HEK293 (cell line): ENCODE results near the gene APBB2.
A peak's percentile ranks its signal among the peaks of the same experiment; 100 is the strongest.

Experiments used
- GLI2 ChIP-seq: fragments of 450-650 bp; formaldehyde crosslinking; IDR thresholded peaks from 2 replicates; pipeline ENCODE4; 2017; ENCODE audit warnings: missing biosample characterization, missing genetic modification characterization, low read depth, borderline replicate concordance
- HOXD13 ChIP-seq: sonication (generic); formaldehyde crosslinking; IDR thresholded peaks from 2 replicates; pipeline ENCODE4 v1.8.0; 2022; ENCODE audit warnings: missing genetic modification reagents, borderline replicate concordance
- KLF8 ChIP-seq: fragments of 450-650 bp; formaldehyde crosslinking; IDR thresholded peaks from 2 replicates; pipeline ENCODE4 v1.5.1; 2016; ENCODE audit warnings: missing biosample characterization, missing genetic modification characterization
- OSR2 ChIP-seq: fragments of 450-650 bp; formaldehyde crosslinking; IDR thresholded peaks from 2 replicates; pipeline ENCODE4 v1.5.1; 2016; ENCODE audit warnings: missing biosample characterization, missing genetic modification characterization
- PATZ1 ChIP-seq: fragments of 450-650 bp; formaldehyde crosslinking; IDR thresholded peaks from 2 replicates; pipeline ENCODE4 v1.5.1; 2016; ENCODE audit warnings: missing biosample characterization, missing genetic modification characterization
- PRDM10 ChIP-seq: fragments of 450-650 bp; formaldehyde crosslinking; IDR thresholded peaks from 2 replicates; pipeline ENCODE4 v1.5.1; 2016; ENCODE audit warnings: missing biosample characterization, missing genetic modification characterization
- REPIN1 ChIP-seq: fragments of 450-650 bp; formaldehyde crosslinking; IDR thresholded peaks from 2 replicates; pipeline ENCODE4 v1.5.1; 2017; ENCODE audit warnings: missing biosample characterization, missing genetic modification characterization, low read depth
- SP3 ChIP-seq: fragments of 450-650 bp; formaldehyde crosslinking; IDR thresholded peaks from 2 replicates; pipeline ENCODE4 v1.5.1; 2016; ENCODE audit warnings: missing biosample characterization, missing genetic modification characterization
- ZBTB20 ChIP-seq: fragments of 450-650 bp; formaldehyde crosslinking; IDR thresholded peaks from 2 replicates; pipeline ENCODE4 v1.5.1; 2016; ENCODE audit warnings: missing biosample characterization, missing genetic modification characterization
- ZBTB21 ChIP-seq: fragments of 450-650 bp; formaldehyde crosslinking; IDR thresholded peaks from 2 replicates; pipeline ENCODE4 v1.5.1; 2017; ENCODE audit warnings: missing biosample characterization, missing genetic modification characterization
- ZIC2 ChIP-seq: fragments of 450-650 bp; formaldehyde crosslinking; IDR thresholded peaks from 2 replicates; pipeline ENCODE4 v1.5.1; 2016; ENCODE audit warnings: missing biosample characterization, missing genetic modification characterization
- ZNF10 ChIP-seq: fragments of 450-650 bp; formaldehyde crosslinking; IDR thresholded peaks from 2 replicates; pipeline ENCODE4 v1.5.1; 2017; ENCODE audit warnings: missing biosample characterization, missing genetic modification characterization
- ZNF140 ChIP-seq: fragments of 450-650 bp; formaldehyde crosslinking; IDR thresholded peaks from 2 replicates; pipeline ENCODE4 v1.5.1; 2016; ENCODE audit warnings: missing biosample characterization, missing genetic modification characterization
- ZNF2 ChIP-seq: fragments of 450-650 bp; formaldehyde crosslinking; IDR thresholded peaks from 2 replicates; pipeline ENCODE4 v1.5.1; 2016; ENCODE audit warnings: missing biosample characterization, missing genetic modification characterization
- ZNF223 ChIP-seq: fragments of 450-650 bp; formaldehyde crosslinking; IDR thresholded peaks from 2 replicates; pipeline ENCODE4 v1.5.1; 2016; ENCODE audit warnings: missing biosample characterization, missing genetic modification characterization
- ZNF341 ChIP-seq: fragments of 450-650 bp; formaldehyde crosslinking; IDR thresholded peaks from 2 replicates; pipeline ENCODE4; 2016; ENCODE audit warnings: low read depth, missing biosample characterization, missing genetic modification characterization
- ZNF416 ChIP-seq: fragments of 450-650 bp; formaldehyde crosslinking; IDR thresholded peaks from 2 replicates; pipeline ENCODE4 v1.5.1; 2016; ENCODE audit warnings: missing biosample characterization, missing genetic modification characterization
- ZNF501 ChIP-seq: fragments of 450-650 bp; formaldehyde crosslinking; IDR thresholded peaks from 2 replicates; pipeline ENCODE4 v1.5.1; 2016; ENCODE audit warnings: missing biosample characterization, missing genetic modification characterization
- ZNF518A ChIP-seq: fragments of 450-650 bp; formaldehyde crosslinking; conservative IDR thresholded peaks from 2 replicates; pipeline ENCODE4 v1.5.1; 2016; ENCODE audit warnings: low read depth, missing biosample characterization, missing genetic modification characterization
- ZNF561 ChIP-seq: fragments of 450-650 bp; IDR thresholded peaks from 2 replicates; pipeline ENCODE4 v1.5.1; 2018; ENCODE audit warnings: missing biosample characterization, missing genetic modification characterization, borderline replicate concordance
- ZNF626 ChIP-seq: fragments of 450-650 bp; sonication (Bioruptor Pico); formaldehyde crosslinking; IDR thresholded peaks from 2 replicates; pipeline ENCODE4 v1.5.1; 2018; ENCODE audit warnings: missing biosample characterization, missing genetic modification characterization, inconsistent platforms
- ZNF660 ChIP-seq: fragments of 450-650 bp; IDR thresholded peaks from 2 replicates; pipeline ENCODE4 v1.5.1; 2018; ENCODE audit warnings: missing biosample characterization, mild to moderate bottlenecking, missing genetic modification characterization
- ZNF747 ChIP-seq: fragments of 450-650 bp; formaldehyde crosslinking; IDR thresholded peaks from 2 replicates; pipeline ENCODE4 v1.5.1; 2016; ENCODE audit warnings: missing biosample characterization, missing genetic modification characterization
- ZXDB ChIP-seq: fragments of 450-650 bp; formaldehyde crosslinking; IDR thresholded peaks from 2 replicates; pipeline ENCODE4 v1.5.1; 2016; ENCODE audit warnings: missing biosample characterization, missing genetic modification characterization
- TF ChIP-seq, protein P1 (sequence below): fragments of 450-650 bp; formaldehyde crosslinking; optimal IDR thresholded peaks from 2 replicates; pipeline ENCODE3; 2016; ENCODE audit warnings: missing biosample characterization, mild to moderate bottlenecking, missing genetic modification characterization
- TF ChIP-seq, protein P2 (sequence below): fragments of 450-650 bp; formaldehyde crosslinking; IDR thresholded peaks from 2 replicates; pipeline ENCODE4 v1.5.1; 2016; ENCODE audit warnings: missing biosample characterization, missing genetic modification characterization

Gene APBB2

GRCh38 chr4:41216294-41217019 lies 2.1 kb upstream of the APBB2 start (continued):
- TF ChIP-seq, protein P1, sequence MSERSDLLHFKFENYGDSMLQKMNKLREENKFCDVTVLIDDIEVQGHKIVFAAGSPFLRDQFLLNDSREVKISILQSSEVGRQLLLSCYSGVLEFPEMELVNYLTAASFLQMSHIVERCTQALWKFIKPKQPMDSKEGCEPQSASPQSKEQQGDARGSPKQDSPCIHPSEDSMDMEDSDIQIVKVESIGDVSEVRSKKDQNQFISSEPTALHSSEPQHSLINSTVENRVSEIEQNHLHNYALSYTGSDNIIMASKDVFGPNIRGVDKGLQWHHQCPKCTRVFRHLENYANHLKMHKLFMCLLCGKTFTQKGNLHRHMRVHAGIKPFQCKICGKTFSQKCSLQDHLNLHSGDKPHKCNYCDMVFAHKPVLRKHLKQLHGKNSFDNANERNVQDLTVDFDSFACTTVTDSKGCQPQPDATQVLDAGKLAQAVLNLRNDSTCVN, result peak; percentile 72
- TF ChIP-seq SP3 (tag by site-specific recombination) (peak; percentile 41; the same call in 1 of the 2 replicates), ZNF416 (tag by site-specific recombination) (no peak), ZNF223 (no peak), PRDM10 (tag by site-specific recombination) (0 out of 2 replicates have a peak, but pooled peaks have one; percentile 22), ZNF660 (peak; percentile 47; the same call in 1 of the 2 replicates), ZXDB (tag by site-specific recombination) (peak; percentile 70), OSR2 (tag by site-specific recombination) (0 out of 2 replicates have a peak, but pooled peaks have one; percentile 12), ZNF518A (tag by site-specific recombination) (peak; percentile 74), ZNF341 (tag by site-specific recombination) (peak; percentile 68), GLI2 (tag by site-specific recombination) (no peak), REPIN1 (peak; percentile 75; the same call in 1 of the 2 replicates), ZBTB21 (0 out of 2 replicates have a peak, but pooled peaks have one; percentile 31), ZNF747 (tag by site-specific recombination) (no peak), ZNF10 (tag by site-specific recombination) (0 out of 2 replicates have a peak, but pooled peaks have one; percentile 19), KLF8 (tag by site-specific recombination) (peak; percentile 31; the same call in 1 of the 2 replicates), ZBTB20 (peak; percentile 71; the same call in 1 of the 2 replicates), PATZ1 (tag by site-specific recombination) (peak; percentile 82), ZIC2 (tag by site-specific recombination) (peak; percentile 77), ZNF2 (tag by site-specific recombination) (peak; percentile 77), ZNF501 (tag by site-specific recombination) (peak; percentile 52; the same call in 1 of the 2 replicates), ZNF626 (tag by site-specific recombination) (no peak), ZNF561 (peak; percentile 94), HOXD13 (CRISPR knock-in tag) (peak; percentile 69; the same call in 1 of the 2 replicates), ZNF140 (tag by site-specific recombination) (no peak)
- TF ChIP-seq, protein P2, sequence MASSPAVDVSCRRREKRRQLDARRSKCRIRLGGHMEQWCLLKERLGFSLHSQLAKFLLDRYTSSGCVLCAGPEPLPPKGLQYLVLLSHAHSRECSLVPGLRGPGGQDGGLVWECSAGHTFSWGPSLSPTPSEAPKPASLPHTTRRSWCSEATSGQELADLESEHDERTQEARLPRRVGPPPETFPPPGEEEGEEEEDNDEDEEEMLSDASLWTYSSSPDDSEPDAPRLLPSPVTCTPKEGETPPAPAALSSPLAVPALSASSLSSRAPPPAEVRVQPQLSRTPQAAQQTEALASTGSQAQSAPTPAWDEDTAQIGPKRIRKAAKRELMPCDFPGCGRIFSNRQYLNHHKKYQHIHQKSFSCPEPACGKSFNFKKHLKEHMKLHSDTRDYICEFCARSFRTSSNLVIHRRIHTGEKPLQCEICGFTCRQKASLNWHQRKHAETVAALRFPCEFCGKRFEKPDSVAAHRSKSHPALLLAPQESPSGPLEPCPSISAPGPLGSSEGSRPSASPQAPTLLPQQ (tag by site-specific recombination), result peak; percentile 43; the same call in 1 of the 2 replicates
